Gastrocnemius medialis (tissue), 4 donors: ENCODE data around the gene ADAM12.

Source experiments
- POLR2A ChIP-seq, 2 donors: fragments of 450-650 bp; IDR thresholded peaks; one replicate each; pipeline ENCODE4 v1.6.1; 2017; ENCODE audit warnings: antibody characterized with exemption in 2 of 2, mild to moderate bottlenecking in 2 of 2, moderate library complexity in 2 of 2
- TF ChIP-seq, protein P1 (sequence below), 5 experiments: fragments of 450-650 bp in 3 of 5; fragments of 200-600 bp in 2 of 5; sonication (generic) in 2 of 5; IDR thresholded peaks in 4 of 5; conservative IDR thresholded peaks in 1 of 5; 1 replicate in 4 of 5; 2 replicates in 1 of 5; pipeline ENCODE4 v1.5.1; 2016 to 2019; ENCODE audit warnings: antibody characterized with exemption in 5 of 5, mild to moderate bottlenecking in 3 of 5, moderate library complexity in 3 of 5

- TF ChIP-seq, protein P1, sequence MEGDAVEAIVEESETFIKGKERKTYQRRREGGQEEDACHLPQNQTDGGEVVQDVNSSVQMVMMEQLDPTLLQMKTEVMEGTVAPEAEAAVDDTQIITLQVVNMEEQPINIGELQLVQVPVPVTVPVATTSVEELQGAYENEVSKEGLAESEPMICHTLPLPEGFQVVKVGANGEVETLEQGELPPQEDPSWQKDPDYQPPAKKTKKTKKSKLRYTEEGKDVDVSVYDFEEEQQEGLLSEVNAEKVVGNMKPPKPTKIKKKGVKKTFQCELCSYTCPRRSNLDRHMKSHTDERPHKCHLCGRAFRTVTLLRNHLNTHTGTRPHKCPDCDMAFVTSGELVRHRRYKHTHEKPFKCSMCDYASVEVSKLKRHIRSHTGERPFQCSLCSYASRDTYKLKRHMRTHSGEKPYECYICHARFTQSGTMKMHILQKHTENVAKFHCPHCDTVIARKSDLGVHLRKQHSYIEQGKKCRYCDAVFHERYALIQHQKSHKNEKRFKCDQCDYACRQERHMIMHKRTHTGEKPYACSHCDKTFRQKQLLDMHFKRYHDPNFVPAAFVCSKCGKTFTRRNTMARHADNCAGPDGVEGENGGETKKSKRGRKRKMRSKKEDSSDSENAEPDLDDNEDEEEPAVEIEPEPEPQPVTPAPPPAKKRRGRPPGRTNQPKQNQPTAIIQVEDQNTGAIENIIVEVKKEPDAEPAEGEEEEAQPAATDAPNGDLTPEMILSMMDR (IDR thresholded peaks at IDR 0.05 in 4 of 5, conservative IDR thresholded peaks at IDR 0.05 in 1 of 5) = no peak
- TF ChIP-seq POLR2A (IDR thresholded peaks at IDR 0.05) = no peak
Measured at GRCh38 chr10:126128581-126128980, 259.7 kb downstream of the ADAM12 start.
